HUES64 (cell line): ENCODE measurements around the gene PRDX2.

Experiments used
- H3K27ac ChIP-seq: 2 replicates; pipeline ENCODE4 v1.7.0; 2013; ENCODE audit warnings: low read depth, low read length, inconsistent platforms
- H3K27me3 ChIP-seq: 2 replicates; pipeline ENCODE4 v1.6.1; 2013; ENCODE audit warnings: mild to moderate bottlenecking, low read length; ENCODE audit not compliant: insufficient read depth
- H3K36me3 ChIP-seq: 2 replicates; pipeline ENCODE4 v1.6.1; 2013; ENCODE audit warnings: mild to moderate bottlenecking, low read length; ENCODE audit not compliant: insufficient read depth
- H3K4me1 ChIP-seq: 2 replicates; pipeline ENCODE4 v1.6.1; 2013; ENCODE audit warnings: mild to moderate bottlenecking, low read length, moderate library complexity; ENCODE audit not compliant: insufficient read depth
- H3K4me3 ChIP-seq: 2 replicates; pipeline ENCODE4 v1.5.1; 2013; ENCODE audit warnings: mild to moderate bottlenecking, low read length, moderate library complexity
- H3K9ac ChIP-seq: 2 replicates; pipeline ENCODE4 v1.6.1; 2013; ENCODE audit warnings: mild to moderate bottlenecking, low read depth, low read length
- H3K9me3 ChIP-seq: 2 replicates; pipeline ENCODE4 v1.6.1; 2013; ENCODE audit warnings: low read depth, low read length; ENCODE audit not compliant: insufficient read depth
- WGBS: fragments of 150-250, 120-280 bp; methylation state at CpG from one replicate; pipeline ENCODE4 v1.1.7; 2013; ENCODE audit warnings: missing lambda C conversion rate; 5-methylcytosine and 5-hydroxymethylcytosine counted together

PRDX2 gene

DNA sequence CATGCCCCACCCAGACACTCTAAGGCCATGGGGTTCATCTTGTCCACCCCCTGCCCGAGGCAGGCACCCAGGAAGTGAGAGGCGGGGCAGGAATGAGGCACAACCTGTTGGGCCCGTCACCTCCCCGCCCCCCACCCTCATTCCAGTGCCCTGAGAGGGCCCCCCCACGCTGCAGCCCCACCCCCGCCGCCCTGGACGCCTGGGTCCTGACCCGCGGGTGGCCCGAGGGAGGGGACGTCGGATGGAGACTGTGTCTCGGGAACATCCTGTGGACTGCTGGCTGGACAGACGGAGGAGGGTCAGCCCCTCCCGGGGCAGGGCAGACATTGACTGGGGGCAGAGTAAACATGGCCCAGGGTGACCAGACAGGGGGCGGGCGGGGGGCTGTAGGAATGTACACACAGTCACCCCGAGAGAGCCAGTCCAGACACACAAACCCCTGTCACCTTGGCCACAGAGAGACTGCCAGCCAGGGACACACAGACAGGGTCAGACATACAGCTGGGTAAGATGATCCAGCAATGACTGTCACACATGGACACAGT is 17.7 kb downstream of the PRDX2 start:
- H3K9me3 ChIP-seq = no peaks in the 10 kb centered on the region
- no peaks in the 10 kb centered on the region for H3K27me3 ChIP-seq
- H3K4me1 ChIP-seq = peaks cover 28% of the 10 kb centered on the region
- H3K9ac ChIP-seq = no peak overlapping the region
- WGBS = 47% methylated on average over 18 of the region's 19 CpGs
- H3K36me3 ChIP-seq = no peaks in the 10 kb centered on the region
- H3K27ac ChIP-seq = no peak overlapping the region; the same call in 1 of the 2 replicates
- no peak overlapping the region for H3K4me3 ChIP-seq

DNA sequence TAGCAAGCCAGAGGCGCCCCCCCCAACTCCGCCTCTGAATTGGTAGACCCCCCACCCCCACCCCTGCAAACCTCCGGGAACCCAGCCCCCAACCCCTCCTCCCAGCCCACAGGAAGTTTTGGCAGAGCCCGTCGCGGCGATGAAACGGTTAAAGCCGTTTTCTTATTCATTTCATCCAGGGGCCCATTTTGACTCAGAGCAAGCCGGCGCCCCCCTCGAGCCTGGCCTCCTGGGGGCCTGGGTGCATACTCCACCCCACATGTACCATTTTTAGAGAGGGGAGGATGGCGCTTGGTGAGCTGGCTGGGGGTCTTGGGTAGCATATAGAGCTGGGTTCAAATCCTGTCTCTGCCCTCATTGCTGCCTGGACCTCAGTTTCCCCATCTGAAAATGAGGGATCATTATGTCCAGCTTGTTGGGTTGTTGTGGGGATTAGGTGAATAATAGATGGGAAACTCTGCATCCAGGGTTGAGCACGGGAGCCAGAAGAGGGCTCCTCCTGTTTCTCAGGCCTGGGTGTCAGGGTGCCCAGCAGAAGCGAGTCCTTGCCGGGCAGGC is 18.2 kb downstream of the PRDX2 start:
- no peaks in the 10 kb centered on the region for H3K27me3 ChIP-seq
- H3K9ac ChIP-seq = peak overlapping the region; percentile 66; the same call in 1 of the 2 replicates
- H3K36me3 ChIP-seq = no peaks in the 10 kb centered on the region
- peak overlapping the region; percentile 54 for H3K4me3 ChIP-seq
- no peaks in the 10 kb centered on the region for H3K9me3 ChIP-seq
- 20% methylated on average over 15 of the region's 16 CpGs for WGBS
- peaks cover 28% of the 10 kb centered on the region for H3K4me1 ChIP-seq
- H3K27ac ChIP-seq = no peak overlapping the region; the same call in 1 of the 2 replicates

DNA sequence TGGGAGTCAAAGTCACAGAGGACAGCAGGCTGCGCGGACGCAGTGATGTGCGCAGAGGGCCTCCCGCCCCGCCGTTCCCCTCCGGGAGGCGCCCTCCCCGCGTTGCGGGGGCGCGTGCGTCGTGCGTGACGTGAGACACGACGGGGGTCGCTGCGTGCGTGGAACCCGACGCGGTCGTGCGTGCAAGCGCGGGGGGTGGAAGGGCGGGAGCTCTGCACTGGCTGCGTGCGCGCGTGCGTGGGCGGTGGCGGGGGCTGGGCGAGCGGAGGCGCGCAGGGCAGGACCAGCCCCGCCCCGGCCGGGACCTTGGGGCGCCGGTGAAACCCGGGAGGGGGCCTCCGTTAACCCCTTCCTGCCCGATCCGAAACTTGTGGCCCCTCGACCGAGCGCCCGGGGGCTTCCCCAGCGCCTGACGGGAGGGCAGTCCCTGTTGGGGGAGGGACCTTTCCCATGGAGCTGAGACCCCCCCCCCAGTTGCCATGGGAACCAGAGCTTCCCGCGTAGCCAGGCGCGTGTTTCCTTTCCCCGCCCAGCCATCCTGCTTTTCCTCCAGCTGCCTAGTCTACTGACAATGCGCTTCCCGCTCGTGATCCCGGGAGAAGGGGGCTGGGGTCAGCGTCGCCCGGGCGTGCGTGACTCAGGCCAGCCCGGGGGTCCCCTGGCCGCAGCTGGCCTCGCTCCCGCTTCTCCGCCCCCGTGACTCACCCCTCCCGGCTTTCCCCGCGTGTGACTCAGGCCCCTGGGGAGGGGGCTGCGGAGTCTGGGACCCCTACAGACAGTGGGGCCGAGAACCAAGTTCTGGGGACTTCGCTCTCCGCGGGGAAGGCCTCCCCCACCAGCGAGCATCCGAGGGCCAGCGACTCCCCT is 18.9 kb downstream of the PRDX2 start:
- no peaks in the 10 kb centered on the region for H3K36me3 ChIP-seq
- 3% methylated on average over 88 of the region's 88 CpGs for WGBS
- peak overlapping the region; percentile 54 for H3K4me3 ChIP-seq
- H3K27me3 ChIP-seq = no peaks in the 10 kb centered on the region
- peak overlapping the region; percentile 66 for H3K9ac ChIP-seq
- H3K27ac ChIP-seq = peak overlapping the region; percentile 47; the same call in 1 of the 2 replicates
- peaks cover 24% of the 10 kb centered on the region for H3K4me1 ChIP-seq
- H3K9me3 ChIP-seq = no peaks in the 10 kb centered on the region

DNA sequence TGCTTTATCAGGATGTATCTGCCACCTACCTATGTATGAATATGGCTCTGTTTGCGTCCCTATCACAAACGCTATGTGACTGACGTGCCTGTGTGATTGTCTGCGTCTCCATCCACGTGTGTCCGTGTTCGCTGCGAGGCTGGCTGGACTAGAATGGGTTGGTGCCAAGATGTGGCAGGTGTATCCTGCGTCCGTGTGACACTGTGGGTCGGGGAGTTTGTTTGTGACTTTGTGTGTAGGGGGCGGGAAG is 19.5 kb downstream of the PRDX2 start:
- Histone ChIP-seq H3K4me1 (peaks cover 24% of the 10 kb centered on the region), H3K9me3 (no peaks in the 10 kb centered on the region), H3K4me3 (peak overlapping the region; percentile 54), H3K27ac (no peak overlapping the region), H3K9ac (no peak overlapping the region), H3K27me3 (no peaks in the 10 kb centered on the region), H3K36me3 (no peaks in the 10 kb centered on the region)
- 62% methylated on average over 12 of the region's 12 CpGs for whole genome bisulfite sequencing

DNA sequence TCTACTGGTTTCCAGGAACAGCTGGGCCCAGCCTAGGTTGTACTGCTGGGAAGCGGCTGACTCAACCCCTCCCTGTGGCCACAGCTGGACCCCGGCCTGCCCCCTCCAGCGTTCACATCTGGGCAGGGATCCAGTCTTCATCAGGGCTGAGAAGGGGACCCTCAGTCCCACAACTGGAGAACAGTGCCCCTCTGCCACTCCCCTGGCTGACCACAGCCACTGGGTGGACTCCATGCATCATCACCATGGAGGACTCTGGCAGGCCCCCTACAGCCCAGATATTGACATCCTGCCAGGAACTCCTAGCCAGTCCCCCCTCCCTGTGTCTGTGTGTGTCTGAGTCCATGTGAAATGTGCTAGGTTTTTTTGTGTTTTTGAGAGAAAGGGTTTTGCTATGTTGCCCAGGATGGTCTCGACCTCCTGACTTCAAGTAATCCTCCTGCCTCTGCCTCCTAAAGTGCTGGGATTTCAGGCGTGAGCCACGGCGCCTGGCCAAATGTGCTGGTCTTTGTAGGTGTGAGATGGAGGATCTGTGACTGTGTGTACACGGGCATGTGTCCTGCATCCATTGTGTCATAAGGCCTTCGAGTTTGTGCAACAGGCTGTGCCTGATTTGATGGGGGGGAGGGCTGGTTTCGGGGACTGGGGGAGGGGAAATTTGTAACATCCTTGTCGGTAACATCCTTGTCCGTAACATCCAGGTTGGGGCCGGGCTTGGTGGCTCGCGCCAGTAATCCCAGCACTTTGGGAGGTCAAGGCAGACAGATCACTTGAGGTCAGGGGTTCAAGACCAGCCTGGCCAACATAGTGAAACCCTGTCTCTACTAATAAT is 22.2 kb downstream of the PRDX2 start:
- Histone ChIP-seq H3K4me3 (peak overlapping the region; percentile 65), H3K9ac (peak overlapping the region; percentile 37; the same call in 1 of the 2 replicates)
- 74% methylated on average over 15 of the region's 15 CpGs for WGBS

DNA sequence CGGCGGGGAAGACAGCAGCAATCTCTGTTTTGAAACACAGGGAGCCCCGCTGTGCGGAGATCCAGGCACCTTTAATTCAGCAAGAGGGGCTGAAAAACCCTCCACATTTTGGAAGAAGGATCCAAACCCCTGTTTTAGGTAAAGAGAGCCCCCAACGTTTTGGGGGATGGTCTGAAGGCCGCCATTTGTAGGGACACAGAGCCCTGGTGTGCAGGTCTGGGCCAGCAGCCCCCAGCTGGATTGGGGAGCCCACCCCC is 22.8 kb downstream of the PRDX2 start:
- Histone ChIP-seq H3K36me3 (0 out of 2 replicates have a peak, but pooled peaks cover 4% of the 10 kb centered on the region), H3K4me3 (peak overlapping the region; percentile 65), H3K27me3 (no peaks in the 10 kb centered on the region), H3K27ac (peak overlapping the region; percentile 71; the same call in 1 of the 2 replicates), H3K4me1 (peaks cover 16% of the 10 kb centered on the region), H3K9me3 (no peaks in the 10 kb centered on the region), H3K9ac (peak overlapping the region; percentile 37; the same call in 1 of the 2 replicates)
- 25% methylated on average over 6 of the region's 6 CpGs for WGBS

More for the DNA sequence above, 22.2 kb downstream of the PRDX2 start:
- Histone ChIP-seq H3K36me3 (0 out of 2 replicates have a peak, but pooled peaks cover 1% of the 10 kb centered on the region), H3K4me1 (peaks cover 20% of the 10 kb centered on the region), H3K27me3 (no peaks in the 10 kb centered on the region), H3K27ac (peak overlapping the region; percentile 71; the same call in 1 of the 2 replicates), H3K9me3 (no peaks in the 10 kb centered on the region)

DNA sequence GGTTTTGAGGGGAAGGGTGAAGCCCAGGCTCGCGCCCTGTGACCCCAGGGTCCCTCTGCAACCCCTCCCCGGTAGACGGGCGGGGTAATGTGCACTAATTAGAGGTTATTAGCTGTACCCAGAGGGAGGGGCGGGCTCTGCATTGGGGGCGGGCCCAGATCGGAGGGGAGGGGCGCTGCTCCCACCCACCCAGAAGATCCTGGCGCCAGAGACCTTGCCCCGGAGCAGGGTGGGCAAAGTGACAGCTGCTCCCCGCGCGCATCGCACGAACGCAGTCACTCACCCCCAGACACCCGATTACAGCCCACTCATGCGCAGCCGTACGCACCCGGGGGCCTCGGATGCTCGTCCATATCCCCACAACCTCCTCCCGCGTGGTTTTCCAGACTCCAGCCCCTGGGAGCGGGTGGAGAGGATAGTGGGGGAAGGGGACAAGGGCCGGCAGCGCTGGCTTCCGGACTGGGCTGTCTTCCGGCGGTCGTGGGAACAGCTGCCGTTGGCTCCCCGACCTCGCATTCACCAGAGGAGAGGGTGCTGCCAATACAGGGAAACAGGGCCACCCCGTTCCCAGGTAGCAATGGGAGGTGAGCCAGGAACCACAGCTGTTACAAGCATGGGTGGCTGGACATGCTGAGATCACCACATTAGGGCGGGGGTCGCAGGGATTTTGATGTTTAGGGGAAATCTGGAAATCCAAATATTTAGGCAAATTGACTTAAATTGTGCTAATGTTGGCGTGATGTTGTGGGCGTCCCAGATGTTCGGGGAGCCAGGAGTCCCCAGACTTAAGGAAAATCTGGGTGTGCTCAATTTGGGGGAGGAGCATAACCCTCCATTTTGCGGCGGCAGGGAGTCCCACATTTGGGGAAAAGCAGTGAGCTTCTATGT is 23.3 kb downstream of the PRDX2 start:
- 0 out of 2 replicates have a peak, but pooled peaks cover 4% of the 10 kb centered on the region for H3K36me3 ChIP-seq
- no peaks in the 10 kb centered on the region for H3K9me3 ChIP-seq
- H3K4me1 ChIP-seq = peaks cover 12% of the 10 kb centered on the region
- peak overlapping the region; percentile 71; the same call in 1 of the 2 replicates for H3K27ac ChIP-seq
- no peaks in the 10 kb centered on the region for H3K27me3 ChIP-seq
- H3K4me3 ChIP-seq = peak overlapping the region; percentile 65
- 3% methylated on average over 42 of the region's 44 CpGs for WGBS
- H3K9ac ChIP-seq = peak overlapping the region; percentile 37; the same call in 1 of the 2 replicates

DNA sequence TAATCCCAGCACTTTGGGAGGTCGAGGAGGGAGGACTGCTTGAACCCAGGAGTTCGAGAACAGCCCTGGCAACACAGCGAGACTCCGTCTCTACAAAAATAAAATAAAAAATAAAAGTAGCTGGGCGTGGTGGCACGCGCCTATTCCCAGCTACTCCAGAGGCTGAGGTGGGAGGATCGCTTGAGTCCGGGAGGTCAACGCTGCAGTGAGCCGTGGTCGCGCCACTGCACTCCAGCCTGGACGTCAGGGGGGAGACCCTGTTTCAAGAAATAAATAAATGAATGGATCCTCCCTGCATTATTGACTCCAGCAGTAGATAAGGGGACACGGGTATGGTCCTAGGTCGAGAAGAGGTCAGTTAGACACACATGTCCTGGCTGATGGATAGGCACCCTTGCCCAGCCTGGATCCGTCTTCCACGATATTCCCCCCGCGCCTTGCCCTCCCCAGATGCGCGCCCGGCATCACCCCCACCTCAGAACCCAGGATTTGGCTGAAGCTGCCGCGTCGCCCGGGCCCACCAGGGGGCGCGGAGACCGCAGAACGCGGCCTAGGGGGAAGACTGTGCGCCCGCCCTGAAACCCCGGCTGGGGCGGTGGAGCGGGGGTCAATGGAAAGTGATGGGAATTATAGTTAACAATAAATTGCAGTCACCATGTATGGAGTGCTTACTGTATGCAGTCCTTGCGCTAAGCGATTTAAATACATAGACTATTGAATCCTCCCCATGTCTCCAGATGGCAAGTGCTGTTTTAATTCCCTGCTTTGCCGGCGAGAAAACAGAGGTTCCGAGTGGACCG is 24.2 kb downstream of the PRDX2 start:
- H3K4me3 ChIP-seq = peak overlapping the region; percentile 65
- no peak overlapping the region for H3K9ac ChIP-seq
- peaks cover 12% of the 10 kb centered on the region for H3K4me1 ChIP-seq
- no peak overlapping the region for H3K27ac ChIP-seq
- 0 out of 2 replicates have a peak, but pooled peaks cover 4% of the 10 kb centered on the region for H3K36me3 ChIP-seq
- no peaks in the 10 kb centered on the region for H3K27me3 ChIP-seq
- no peaks in the 10 kb centered on the region for H3K9me3 ChIP-seq
- WGBS = 14% methylated on average over 42 of the region's 43 CpGs

DNA sequence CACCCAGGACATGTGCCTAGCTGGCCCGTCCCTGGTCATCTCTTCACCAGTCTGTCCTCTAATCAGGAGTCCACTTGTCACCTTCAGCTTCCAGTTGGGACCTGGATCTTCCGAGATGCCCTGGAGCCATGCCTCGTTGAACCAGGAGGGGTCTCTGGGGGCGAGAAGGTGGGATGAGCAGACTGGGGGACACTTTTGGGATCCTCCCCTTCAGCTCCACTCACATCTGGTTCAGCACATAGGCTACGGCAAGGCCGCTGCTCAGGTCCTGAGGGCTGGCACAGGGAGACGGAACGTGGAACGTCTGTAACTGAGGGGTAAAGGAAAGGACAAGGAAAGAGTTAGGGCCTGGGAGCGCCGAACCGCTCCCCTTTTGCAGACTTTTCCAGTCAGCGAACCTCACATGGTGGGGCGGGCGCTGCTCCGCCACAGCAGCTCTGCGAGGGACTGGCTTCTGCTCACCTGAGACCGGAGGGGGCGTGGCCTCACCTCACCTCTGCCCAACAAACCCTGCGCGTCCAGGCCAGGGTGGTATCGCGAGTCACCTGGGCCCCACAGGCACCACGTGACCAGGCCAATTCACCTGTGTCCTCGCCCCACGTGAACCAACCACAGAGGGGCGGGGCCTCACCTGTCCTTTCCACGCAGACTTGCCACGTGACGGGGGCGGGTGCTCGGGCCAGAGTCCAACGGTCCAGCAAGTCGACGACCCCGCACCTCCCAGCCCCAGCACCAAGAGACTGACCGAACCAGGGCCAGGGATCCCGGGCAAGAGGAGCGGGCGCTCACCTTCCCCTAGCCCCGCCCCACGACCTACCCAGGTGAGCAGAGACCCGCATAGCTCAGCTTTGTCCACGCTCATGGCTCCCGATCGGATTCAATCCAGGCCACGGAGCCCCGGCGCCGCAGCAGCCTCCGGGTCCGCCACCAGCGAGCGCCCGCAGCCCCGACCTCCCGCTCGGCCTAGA is 26.7 kb downstream of the PRDX2 start, which contains the start of gene HOOK2:
Gene HOOK2 (minus strand): TSS at position 965 of the 968 bp plus-strand sequence. CDS start 103 bp downstream, at position 862.
- peak within 1 kb of the TSS; percentile 75 for H3K4me3 ChIP-seq
- peak within 1 kb of the TSS; percentile 79 for H3K9ac ChIP-seq
- H3K4me1 ChIP-seq = peaks cover 12% of the 10 kb centered on the region
- peak within 1 kb of the TSS; percentile 78 for H3K27ac ChIP-seq
- H3K36me3 ChIP-seq = peaks cover 4% of the 10 kb centered on the region; the same call in 1 of the 2 replicates
- WGBS = 20% methylated on average over 58 of the region's 58 CpGs
- no peaks in the 10 kb centered on the region for H3K27me3 ChIP-seq
- no peaks in the 10 kb centered on the region for H3K9me3 ChIP-seq
